Liver (tissue), 9 donors: ENCODE measurements around the gene CXorf38. TPM values are rescaled to one million over a fixed set of nuclear protein-coding genes. Genes with fewer than 3 reads are reported as not detected.
A peak's percentile ranks its signal among the peaks of the same experiment; 100 is the strongest.

Experiments used
- DNase-seq: peaks from one replicate; pipeline ENCODE4 v3.0.0-alpha.2; 2017; ENCODE audit warnings: low spot score
- H3K27ac ChIP-seq, 2 donors: one replicate each; pipeline ENCODE4 v1.7.0; 2013; ENCODE audit warnings: inconsistent platforms in 2 of 2, low read length in 2 of 2, control low read depth in 1 of 2, low read depth in 1 of 2, mild to moderate bottlenecking in 1 of 2
- H3K27me3 ChIP-seq, 4 donors: one replicate each; pipeline versions ENCODE4 v1.6.1 to v1.7.0; 2013; ENCODE audit warnings: low read length in 3 of 4, inconsistent platforms in 1 of 4, mild to moderate bottlenecking in 1 of 4, moderate library complexity in 1 of 4; ENCODE audit not compliant: control insufficient read depth in 4 of 4, insufficient read depth in 4 of 4
- H3K36me3 ChIP-seq, 4 donors: one replicate each; pipeline versions ENCODE4 v1.6.1 to v1.7.0; 2013; ENCODE audit warnings: low read length in 3 of 4, mild to moderate bottlenecking in 3 of 4, low read depth in 1 of 4, moderate library complexity in 1 of 4; ENCODE audit not compliant: control insufficient read depth in 4 of 4, insufficient read depth in 3 of 4
- H3K4me1 ChIP-seq, 4 donors: one replicate each; pipeline versions ENCODE4 v1.6.1 to v1.7.0; 2013; ENCODE audit warnings: low read length in 3 of 4, mild to moderate bottlenecking in 3 of 4, moderate library complexity in 1 of 4; ENCODE audit not compliant: control insufficient read depth in 4 of 4, insufficient read depth in 4 of 4
- H3K4me3 ChIP-seq, 3 donors: one replicate each; pipeline versions ENCODE4 v1.6.1 to v1.7.0; 2013; ENCODE audit warnings: low read length in 3 of 3, control low read depth in 1 of 3, low read depth in 1 of 3, mild to moderate bottlenecking in 1 of 3
- H3K9ac ChIP-seq, 2 donors: one replicate each; pipeline ENCODE4 v1.7.0; 2013; ENCODE audit warnings: low read length in 2 of 2, mild to moderate bottlenecking in 2 of 2, moderate library complexity in 2 of 2, control low read depth in 1 of 2, low read depth in 1 of 2
- H3K9me3 ChIP-seq, 4 donors: one replicate each; pipeline versions ENCODE4 v1.6.1 to v1.7.0; 2013; ENCODE audit warnings: low read length in 3 of 4; ENCODE audit not compliant: control insufficient read depth in 4 of 4
- EGR1 ChIP-seq, 2 donors: IDR thresholded peaks; 2 replicates each; pipeline ENCODE4 v1.6.1; 2016 to 2018; ENCODE audit warnings: antibody characterized with exemption in 2 of 2, low read depth in 2 of 2
- FOXA1 ChIP-seq: IDR thresholded peaks from 2 replicates; pipeline ENCODE4 v1.6.1; 2016; ENCODE audit warnings: antibody characterized with exemption
- GABPA ChIP-seq, 2 donors: IDR thresholded peaks in 1 of 2; conservative IDR thresholded peaks in 1 of 2; 2 replicates each; pipeline ENCODE4 v1.6.1; 2016; ENCODE audit warnings: antibody characterized with exemption in 2 of 2, mild to moderate bottlenecking in 1 of 2, moderate library complexity in 1 of 2
- HNF4A ChIP-seq, 2 donors: conservative IDR thresholded peaks; 2 replicates each; pipeline ENCODE4 v1.6.1; 2016; ENCODE audit warnings: antibody characterized with exemption in 2 of 2, mild to moderate bottlenecking in 2 of 2
- HNF4G ChIP-seq: IDR thresholded peaks from 2 replicates; pipeline ENCODE4 v1.6.1; 2016; ENCODE audit warnings: antibody characterized with exemption
- JUND ChIP-seq, 2 donors: IDR thresholded peaks; 2 replicates each; pipeline ENCODE4 v1.6.1; 2016; ENCODE audit warnings: antibody characterized with exemption in 2 of 2
- NR2F2 ChIP-seq: IDR thresholded peaks from 2 replicates; pipeline ENCODE4 v1.6.1; 2016; ENCODE audit warnings: antibody characterized with exemption
- RAD21 ChIP-seq, 2 donors: IDR thresholded peaks; 2 replicates each; pipeline ENCODE4 v1.6.1; 2016; ENCODE audit warnings: antibody characterized with exemption in 2 of 2, mild to moderate bottlenecking in 2 of 2
- RXRA ChIP-seq, 2 donors: IDR thresholded peaks; 2 replicates each; pipeline ENCODE4 v1.6.1; 2017 to 2018; ENCODE audit warnings: antibody characterized with exemption in 2 of 2, mild to moderate bottlenecking in 1 of 2
- SP1 ChIP-seq: IDR thresholded peaks from 2 replicates; pipeline ENCODE4 v1.6.1; 2018; ENCODE audit warnings: antibody characterized with exemption, mild to moderate bottlenecking
- TAF1 ChIP-seq: conservative IDR thresholded peaks from 2 replicates; pipeline ENCODE4 v1.6.1; 2016; ENCODE audit warnings: antibody characterized with exemption, mild to moderate bottlenecking
- YY1 ChIP-seq: IDR thresholded peaks from 2 replicates; pipeline ENCODE4 v1.6.1; 2016; ENCODE audit warnings: antibody characterized with exemption, mild to moderate bottlenecking
- WGBS: extraction: QIAGEN DNeasy Blood & Tissue Kit; methylation state at CpG from one replicate; pipeline ENCODE4 v1.1.7; 2013; 5-methylcytosine and 5-hydroxymethylcytosine counted together
- polyA plus RNA-seq, 2 donors: library from polyadenylated mRNA; stranded (reverse) in 1 of 2; unstranded in 1 of 2; fragments of 200-250 nt in 1 of 2; fragments of >200 nt in 1 of 2; fragmentation: Nextera tagmentation in 1 of 2; extraction: Ambion mirVana in 1 of 2; gene quantifications; one replicate each; pipeline versions ENCODE4 v1.2.1 to v1.2.3, GENCODE V29; 2013 to 2015
- total RNA-seq, 2 donors: library from RNA; depleted of rRNA; stranded (reverse); fragments of >200 nt; gene quantifications; one replicate each; pipeline ENCODE4 v1.2.3, GENCODE V29; 2014
- TF ChIP-seq, protein P1 (sequence below): IDR thresholded peaks from 2 replicates; pipeline ENCODE4 v1.6.1; 2016; ENCODE audit warnings: antibody characterized with exemption
- TF ChIP-seq, protein P2 (sequence below): IDR thresholded peaks from 2 replicates; pipeline ENCODE4 v1.6.1; 2016; ENCODE audit warnings: antibody characterized with exemption, mild to moderate bottlenecking
- TF ChIP-seq, protein P3 (sequence below): fragments of 150-350 bp; IDR thresholded peaks from 2 replicates; pipeline ENCODE4 v1.5.1; 2017; ENCODE audit warnings: improper control_type of control experiment, low read depth, low read length; ENCODE audit not compliant: missing input control
- TF ChIP-seq, protein P4 (sequence below): IDR thresholded peaks from 2 replicates; pipeline ENCODE4 v1.6.1; 2016; ENCODE audit warnings: antibody characterized with exemption
- donor health status: healthy.
- donor health status: healthy.
- donor health status: healthy.
- donor health status: healthy.
- donor health status: healthy.

CXorf38 gene
- total and polyA plus RNA-seq, 4 donors: 3.7 to 8.3 (median 5.7) TPM

DNA sequence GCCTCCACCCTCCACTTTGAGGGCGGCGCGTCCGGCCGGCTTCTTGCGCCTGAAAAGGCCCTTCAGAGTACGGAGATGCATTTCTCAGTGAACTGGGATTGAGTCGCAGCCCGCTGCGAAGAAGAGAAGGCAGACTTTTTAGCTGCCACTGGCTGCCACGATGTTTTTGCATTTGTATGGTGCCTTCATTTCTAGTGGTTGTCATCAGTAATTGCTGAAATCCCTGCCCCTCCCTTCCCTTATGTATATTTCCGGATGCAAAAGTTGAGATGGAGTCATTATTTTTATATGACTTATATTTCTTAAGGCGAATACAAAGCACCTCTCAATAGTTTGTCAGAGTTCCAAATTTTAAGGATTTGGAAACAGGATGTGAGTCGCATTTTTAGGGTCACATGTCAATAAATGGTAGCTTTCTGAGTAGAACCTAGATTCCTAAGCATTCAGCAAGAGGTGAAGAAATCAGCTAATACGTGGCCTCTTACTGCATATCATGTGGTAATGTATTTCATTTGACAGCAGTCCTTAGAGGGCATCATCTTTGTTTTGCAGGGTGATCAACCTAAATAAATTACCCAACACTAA lies 65.9 kb downstream of the CXorf38 start:
- Histone ChIP-seq H3K27me3 (no peaks in the 10 kb centered on the region), H3K27ac (peak overlapping the region; percentile 74 to 91), H3K4me3 (peak overlapping the region; percentile 26 to 90 (median 81)), H3K36me3 (no peaks in the 10 kb centered on the region), H3K9ac (peak overlapping the region; percentile 53 to 65), H3K4me1 (peaks cover 0 to 13% (median 3%) of the 10 kb centered on the region in 4 donors), H3K9me3 (no peaks in the 10 kb centered on the region)
- TF ChIP-seq EGR1 (IDR thresholded peaks at IDR 0.05; ENCODE audit: low read depth in 2 of 2) (no peak), HNF4A (conservative IDR thresholded peaks at IDR 0.05) (no peak), JUND (IDR thresholded peaks at IDR 0.05) (no peak)
- TF ChIP-seq, protein P1, sequence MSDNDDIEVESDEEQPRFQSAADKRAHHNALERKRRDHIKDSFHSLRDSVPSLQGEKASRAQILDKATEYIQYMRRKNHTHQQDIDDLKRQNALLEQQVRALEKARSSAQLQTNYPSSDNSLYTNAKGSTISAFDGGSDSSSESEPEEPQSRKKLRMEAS: no peak
- DNase-seq: no peak
- WGBS: 2% methylated on average over 15 of the region's 15 CpGs

DNA sequence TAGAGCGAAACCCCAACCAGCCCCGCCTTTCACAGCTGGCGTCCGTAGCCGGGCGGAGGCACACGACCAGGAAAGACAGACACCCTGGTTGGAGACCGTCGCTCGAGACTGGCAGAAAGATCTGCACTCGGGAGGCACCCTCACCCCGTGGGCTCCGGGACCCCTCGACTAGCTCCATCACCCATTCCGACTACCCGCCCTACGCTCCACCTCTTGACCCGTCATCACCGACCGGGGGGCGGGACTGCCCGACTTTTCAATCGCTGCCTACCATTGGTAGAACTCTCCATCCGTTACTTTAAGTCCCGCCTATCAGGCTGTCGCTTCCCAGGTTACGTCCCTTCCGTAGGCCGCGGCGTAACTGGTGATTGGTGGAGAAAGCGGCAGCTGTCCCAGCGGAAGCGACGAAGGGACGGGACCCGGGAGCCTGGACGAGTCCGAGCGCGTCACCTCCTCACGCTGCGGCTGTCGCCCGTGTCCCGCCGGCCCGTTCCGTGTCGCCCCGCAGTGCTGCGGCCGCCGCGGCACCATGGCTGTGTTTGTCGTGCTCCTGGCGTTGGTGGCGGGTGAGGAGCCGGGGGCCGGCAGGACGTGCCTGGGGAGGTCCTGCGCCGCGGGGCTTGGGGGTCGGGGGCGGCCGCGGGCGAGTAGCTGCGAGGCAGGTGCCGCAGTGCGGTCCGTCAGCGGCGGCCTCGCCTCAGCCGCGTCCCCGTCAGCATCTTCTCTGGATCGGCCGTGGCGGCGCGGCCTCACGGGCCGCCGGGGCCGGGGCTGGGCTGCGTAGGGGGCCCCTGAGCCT lies 66.6 kb downstream of the CXorf38 start, which contains the start of gene ATP6AP2:
TSS of gene ATP6AP2 (plus strand) at position 434 of the 799 bp plus-strand sequence. CDS start at position 530, 96 bp downstream.
- Histone ChIP-seq H3K4me1 (peaks cover 0 to 13% (median 3%) of the 10 kb centered on the region in 4 donors), H3K27me3 (no peaks in the 10 kb centered on the region), H3K9me3 (no peaks in the 10 kb centered on the region), H3K36me3 (no peaks in the 10 kb centered on the region), H3K9ac (peak within 1 kb of the TSS; percentile 53 to 65), H3K27ac (peak within 1 kb of the TSS; percentile 74 to 91), H3K4me3 (peak within 1 kb of the TSS; percentile 68 to 90 (median 81))
- TF ChIP-seq RAD21 (IDR thresholded peaks at IDR 0.05) (no peak), EGR1 (IDR thresholded peaks at IDR 0.05; ENCODE audit: low read depth in 2 of 2) (no peak), RXRA (IDR thresholded peaks at IDR 0.05) (no peak), NR2F2 (peak; percentile 67), TAF1 (no peak), SP1 (peak; percentile 69), YY1 (no peak), GABPA (IDR thresholded peaks at IDR 0.05 in 1 of 2, conservative IDR thresholded peaks at IDR 0.05 in 1 of 2) (peak; percentile 56 to 85), FOXA1 (no peak), JUND (IDR thresholded peaks at IDR 0.05) (no peak), HNF4G (no peak)
- TF ChIP-seq, protein P2, sequence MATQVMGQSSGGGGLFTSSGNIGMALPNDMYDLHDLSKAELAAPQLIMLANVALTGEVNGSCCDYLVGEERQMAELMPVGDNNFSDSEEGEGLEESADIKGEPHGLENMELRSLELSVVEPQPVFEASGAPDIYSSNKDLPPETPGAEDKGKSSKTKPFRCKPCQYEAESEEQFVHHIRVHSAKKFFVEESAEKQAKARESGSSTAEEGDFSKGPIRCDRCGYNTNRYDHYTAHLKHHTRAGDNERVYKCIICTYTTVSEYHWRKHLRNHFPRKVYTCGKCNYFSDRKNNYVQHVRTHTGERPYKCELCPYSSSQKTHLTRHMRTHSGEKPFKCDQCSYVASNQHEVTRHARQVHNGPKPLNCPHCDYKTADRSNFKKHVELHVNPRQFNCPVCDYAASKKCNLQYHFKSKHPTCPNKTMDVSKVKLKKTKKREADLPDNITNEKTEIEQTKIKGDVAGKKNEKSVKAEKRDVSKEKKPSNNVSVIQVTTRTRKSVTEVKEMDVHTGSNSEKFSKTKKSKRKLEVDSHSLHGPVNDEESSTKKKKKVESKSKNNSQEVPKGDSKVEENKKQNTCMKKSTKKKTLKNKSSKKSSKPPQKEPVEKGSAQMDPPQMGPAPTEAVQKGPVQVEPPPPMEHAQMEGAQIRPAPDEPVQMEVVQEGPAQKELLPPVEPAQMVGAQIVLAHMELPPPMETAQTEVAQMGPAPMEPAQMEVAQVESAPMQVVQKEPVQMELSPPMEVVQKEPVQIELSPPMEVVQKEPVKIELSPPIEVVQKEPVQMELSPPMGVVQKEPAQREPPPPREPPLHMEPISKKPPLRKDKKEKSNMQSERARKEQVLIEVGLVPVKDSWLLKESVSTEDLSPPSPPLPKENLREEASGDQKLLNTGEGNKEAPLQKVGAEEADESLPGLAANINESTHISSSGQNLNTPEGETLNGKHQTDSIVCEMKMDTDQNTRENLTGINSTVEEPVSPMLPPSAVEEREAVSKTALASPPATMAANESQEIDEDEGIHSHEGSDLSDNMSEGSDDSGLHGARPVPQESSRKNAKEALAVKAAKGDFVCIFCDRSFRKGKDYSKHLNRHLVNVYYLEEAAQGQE: no peak
- TF ChIP-seq, protein P3, sequence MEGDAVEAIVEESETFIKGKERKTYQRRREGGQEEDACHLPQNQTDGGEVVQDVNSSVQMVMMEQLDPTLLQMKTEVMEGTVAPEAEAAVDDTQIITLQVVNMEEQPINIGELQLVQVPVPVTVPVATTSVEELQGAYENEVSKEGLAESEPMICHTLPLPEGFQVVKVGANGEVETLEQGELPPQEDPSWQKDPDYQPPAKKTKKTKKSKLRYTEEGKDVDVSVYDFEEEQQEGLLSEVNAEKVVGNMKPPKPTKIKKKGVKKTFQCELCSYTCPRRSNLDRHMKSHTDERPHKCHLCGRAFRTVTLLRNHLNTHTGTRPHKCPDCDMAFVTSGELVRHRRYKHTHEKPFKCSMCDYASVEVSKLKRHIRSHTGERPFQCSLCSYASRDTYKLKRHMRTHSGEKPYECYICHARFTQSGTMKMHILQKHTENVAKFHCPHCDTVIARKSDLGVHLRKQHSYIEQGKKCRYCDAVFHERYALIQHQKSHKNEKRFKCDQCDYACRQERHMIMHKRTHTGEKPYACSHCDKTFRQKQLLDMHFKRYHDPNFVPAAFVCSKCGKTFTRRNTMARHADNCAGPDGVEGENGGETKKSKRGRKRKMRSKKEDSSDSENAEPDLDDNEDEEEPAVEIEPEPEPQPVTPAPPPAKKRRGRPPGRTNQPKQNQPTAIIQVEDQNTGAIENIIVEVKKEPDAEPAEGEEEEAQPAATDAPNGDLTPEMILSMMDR: no peak
- TF ChIP-seq, protein P4, sequence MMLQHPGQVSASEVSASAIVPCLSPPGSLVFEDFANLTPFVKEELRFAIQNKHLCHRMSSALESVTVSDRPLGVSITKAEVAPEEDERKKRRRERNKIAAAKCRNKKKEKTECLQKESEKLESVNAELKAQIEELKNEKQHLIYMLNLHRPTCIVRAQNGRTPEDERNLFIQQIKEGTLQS: no peak
- peak; percentile 88 for DNase-seq
- under 1% methylated on average over 89 of the region's 89 CpGs for WGBS
